Measurements from ENCODE around the gene ARHGEF10L.

Gene ARHGEF10L

DNA sequence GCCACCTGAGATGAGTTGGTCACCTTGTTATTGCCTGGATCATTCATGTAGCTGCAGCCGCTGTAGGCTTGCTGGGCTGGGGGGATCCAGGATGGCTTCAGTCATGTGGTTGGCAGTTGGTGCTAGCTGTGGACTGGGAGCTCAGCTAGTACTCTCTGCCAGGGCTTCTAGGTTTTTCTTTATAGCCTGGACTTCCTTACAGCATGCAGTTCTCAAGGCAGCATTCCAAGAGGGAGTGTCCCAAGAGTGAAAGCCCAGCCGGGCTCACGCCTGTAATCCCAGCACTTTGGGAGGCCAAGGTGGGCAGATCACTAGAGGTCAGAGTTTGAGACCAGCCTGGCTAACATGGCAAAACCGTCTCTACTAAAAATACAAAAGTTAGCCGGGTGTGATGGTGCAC lies 192.0 kb downstream of the ARHGEF10L start:
- DNase-seq (ENCODE audit: low read depth): no peak
- no peak overlapping the region for H3K4me3 ChIP-seq (ENCODE audit: low read depth, low read length)
- TF ChIP-seq, protein P1, sequence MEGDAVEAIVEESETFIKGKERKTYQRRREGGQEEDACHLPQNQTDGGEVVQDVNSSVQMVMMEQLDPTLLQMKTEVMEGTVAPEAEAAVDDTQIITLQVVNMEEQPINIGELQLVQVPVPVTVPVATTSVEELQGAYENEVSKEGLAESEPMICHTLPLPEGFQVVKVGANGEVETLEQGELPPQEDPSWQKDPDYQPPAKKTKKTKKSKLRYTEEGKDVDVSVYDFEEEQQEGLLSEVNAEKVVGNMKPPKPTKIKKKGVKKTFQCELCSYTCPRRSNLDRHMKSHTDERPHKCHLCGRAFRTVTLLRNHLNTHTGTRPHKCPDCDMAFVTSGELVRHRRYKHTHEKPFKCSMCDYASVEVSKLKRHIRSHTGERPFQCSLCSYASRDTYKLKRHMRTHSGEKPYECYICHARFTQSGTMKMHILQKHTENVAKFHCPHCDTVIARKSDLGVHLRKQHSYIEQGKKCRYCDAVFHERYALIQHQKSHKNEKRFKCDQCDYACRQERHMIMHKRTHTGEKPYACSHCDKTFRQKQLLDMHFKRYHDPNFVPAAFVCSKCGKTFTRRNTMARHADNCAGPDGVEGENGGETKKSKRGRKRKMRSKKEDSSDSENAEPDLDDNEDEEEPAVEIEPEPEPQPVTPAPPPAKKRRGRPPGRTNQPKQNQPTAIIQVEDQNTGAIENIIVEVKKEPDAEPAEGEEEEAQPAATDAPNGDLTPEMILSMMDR (IDR thresholded peaks at IDR 0.05; ENCODE audit: control insufficient read depth, extremely low read depth, insufficient read depth): no peak

GRCh38 chr1:17732475-17732874 lies 193.0 kb downstream of the ARHGEF10L start:
- no peak for DNase-seq (ENCODE audit: low read depth)
- no peak overlapping the region for H3K4me3 ChIP-seq (ENCODE audit: low read depth, low read length)
- TF ChIP-seq, protein P1 (IDR thresholded peaks at IDR 0.05; ENCODE audit: control insufficient read depth, extremely low read depth, insufficient read depth): no peak

GRCh38 chr1:17733661-17734060 lies 194.2 kb downstream of the ARHGEF10L start:
- no peak overlapping the region for H3K4me3 ChIP-seq (ENCODE audit: low read depth, low read length)
- TF ChIP-seq, protein P1 (IDR thresholded peaks at IDR 0.05; ENCODE audit: control insufficient read depth, extremely low read depth, insufficient read depth): no peak
- no peak for DNase-seq (ENCODE audit: low read depth)

DNA sequence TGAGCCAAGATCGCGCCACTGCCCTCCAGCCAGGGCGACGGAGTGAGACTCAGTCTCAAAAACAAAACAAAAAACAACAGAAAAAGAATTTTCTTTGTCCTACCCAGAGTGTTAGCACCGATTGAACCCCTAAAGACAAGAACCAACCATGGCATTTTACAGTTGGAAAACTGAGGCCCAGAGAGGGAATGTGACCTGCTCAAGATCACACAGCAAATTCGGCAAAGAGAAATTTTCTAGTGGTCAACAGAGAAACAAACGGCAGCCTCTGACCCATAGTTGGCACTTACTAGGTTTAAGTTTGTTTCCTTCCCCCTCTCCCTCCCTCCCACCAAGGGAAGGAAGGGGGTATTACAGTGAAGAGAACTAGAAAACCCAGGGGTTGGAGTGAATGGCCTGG lies 195.1 kb downstream of the ARHGEF10L start:
- TF ChIP-seq, protein P1 (IDR thresholded peaks at IDR 0.05; ENCODE audit: control insufficient read depth, extremely low read depth, insufficient read depth): no peak
- DNase-seq (ENCODE audit: low read depth): no peak
- H3K4me3 ChIP-seq (ENCODE audit: low read depth, low read length): no peak overlapping the region

GRCh38 chr1:17735348-17735747 lies 195.8 kb downstream of the ARHGEF10L start:
- H3K4me3 ChIP-seq (ENCODE audit: low read depth, low read length): no peak overlapping the region
- DNase-seq (ENCODE audit: low read depth): no peak
- TF ChIP-seq, protein P1 (IDR thresholded peaks at IDR 0.05; ENCODE audit: control insufficient read depth, extremely low read depth, insufficient read depth): no peak

DNA sequence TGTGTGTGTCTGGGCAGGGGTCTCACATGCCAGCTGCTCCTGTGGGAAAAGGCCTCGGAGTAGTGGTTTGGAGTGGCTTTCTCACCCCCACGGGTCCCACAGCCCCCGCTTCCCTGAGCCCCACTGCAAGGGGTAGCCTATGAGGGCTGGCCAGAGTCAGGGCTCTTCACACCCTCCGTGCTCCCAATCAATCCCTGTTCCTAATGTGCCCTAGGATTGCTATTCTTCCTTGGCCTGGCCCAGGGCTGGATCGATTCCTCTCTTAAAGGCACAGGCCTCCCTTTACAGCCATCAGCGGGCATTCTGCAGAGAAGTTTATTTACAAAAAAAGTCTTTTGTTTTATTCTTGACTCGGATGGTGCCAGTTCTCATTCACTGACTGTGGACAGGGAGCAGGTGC lies 196.3 kb downstream of the ARHGEF10L start:
- TF ChIP-seq, protein P1 (IDR thresholded peaks at IDR 0.05; ENCODE audit: control insufficient read depth, extremely low read depth, insufficient read depth): no peak
- H3K4me3 ChIP-seq (ENCODE audit: low read depth, low read length): no peak overlapping the region
- DNase-seq (ENCODE audit: low read depth): no peak

- TF ChIP-seq, protein P1 (IDR thresholded peaks at IDR 0.05; ENCODE audit: control insufficient read depth, extremely low read depth, insufficient read depth): no peak
- no peak for DNase-seq (ENCODE audit: low read depth)
- no peak overlapping the region for H3K4me3 ChIP-seq (ENCODE audit: low read depth, low read length)
Observed at GRCh38 chr1:17736625-17737024, 197.1 kb downstream of the ARHGEF10L start.
